ENCODE data around the gene EMC9. TPM values are rescaled to one million over a fixed set of nuclear protein-coding genes. Genes with fewer than 3 reads are reported as not detected.
A peak's percentile ranks its signal among the peaks of the same experiment; 100 is the strongest.

Gene EMC9
- polyA plus RNA-seq, 1 of the 3 experiments (the other 2 are of a cell fraction) = 19.3 TPM

GRCh38 chr14:24130717-24131548 is 10.5 kb downstream of the EMC9 start:
- peaks cover 0 to 13% of the 10 kb centered on the region in 2 experiments; a peak in 1 of 4 replicates for H3K4me1 ChIP-seq (ENCODE audit: control insufficient read depth in 1 of 2, insufficient read depth in 2 of 2, low read depth in 1 of 2, low read length in 1 of 2)
- no peak overlapping the region; a peak in 1 of 4 replicates for H3K27ac ChIP-seq (ENCODE audit: low read depth in 2 of 2, low read length in 1 of 2)
- H3K4me3 ChIP-seq (ENCODE audit: low read depth in 2 of 2, low read length in 1 of 2) = no peak overlapping the region
- TF ChIP-seq USF1 (IDR thresholded peaks at IDR 0.05; ENCODE audit: borderline replicate concordance, low read depth) = no peak
- CTCF ChIA-PET = interaction anchor here (1.5 to 1.6 kb wide), 2 partner anchors 20 to 72 kb away, joined by 3 to 6 read pairs; no protein-coding TSS in a partner anchor
- H3K9ac ChIP-seq = no peak overlapping the region
- no peak overlapping the region for H2AFZ ChIP-seq (ENCODE audit: low read depth)
- H3K9me2 ChIP-seq = no peaks in the 10 kb centered on the region
- peak; percentile 18 for DNase-seq
- H3K27me3 ChIP-seq (ENCODE audit: insufficient read depth) = no peaks in the 10 kb centered on the region
- peaks cover 9% of the 10 kb centered on the region for H3F3A ChIP-seq (replicated peaks; ENCODE audit: insufficient read depth)
- POLR2A ChIA-PET = interaction anchor here (0.7 to 2.3 kb wide), 2 partner anchors 15 to 16 kb away, joined by 3 to 6 read pairs; partner anchors contain the start of genes DCAF11 and NRL
- H3K36me3 ChIP-seq (replicated peaks in 1 of 2; ENCODE audit: control insufficient read depth in 1 of 2, insufficient read depth in 2 of 2, low read length in 1 of 2) = no peaks in the 10 kb centered on the region
- H4K20me1 ChIP-seq (ENCODE audit: insufficient read depth) = no peaks in the 10 kb centered on the region
- no peaks in the 10 kb centered on the region for H3K9me3 ChIP-seq
- H3K4me2 ChIP-seq = no peak overlapping the region
- no peaks in the 10 kb centered on the region for H3K79me2 ChIP-seq (ENCODE audit: insufficient read depth)
- WGBS (ENCODE audit: low lambda C conversion rate) = 53% methylated on average over 5 of the region's 7 CpGs

DNA sequence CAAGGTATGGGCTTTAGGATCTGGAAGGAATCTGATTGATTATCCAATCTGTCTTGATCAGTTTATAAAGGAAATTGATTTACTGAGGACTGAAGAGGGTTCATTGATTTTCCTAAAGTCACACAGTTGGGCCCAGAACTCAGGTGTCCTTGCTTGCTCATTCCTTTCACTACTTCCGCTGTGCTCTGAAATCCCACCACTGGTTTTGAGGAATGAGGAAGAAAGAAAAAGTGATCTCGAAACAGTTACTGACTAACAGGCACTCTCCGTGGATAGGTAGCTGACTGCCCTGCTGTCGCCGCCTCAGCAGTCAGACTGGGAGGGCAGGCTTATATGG is 11.0 kb downstream of the EMC9 start, which contains the start of gene FITM1:
Gene FITM1, plus strand, starts transcription at position 280 of the 337 bp plus-strand sequence. CDS start 905 bp downstream, outside the sequence.
- TF ChIP-seq RXRA (IDR thresholded peaks at IDR 0.05; ENCODE audit: borderline replicate concordance, low read depth) (no peak), JUND (IDR thresholded peaks at IDR 0.05) (no peak), GABPA (IDR thresholded peaks at IDR 0.05; ENCODE audit: low read depth) (no peak), FOXJ3 (CRISPR knock-in tag; IDR thresholded peaks at IDR 0.05) (no peak), YY1 (IDR thresholded peaks at IDR 0.05; ENCODE audit: low read depth) (no peak), POLR2AphosphoS5 (IDR thresholded peaks at IDR 0.05; ENCODE audit: low read depth, low read length) (no peak), TEAD4 (IDR thresholded peaks at IDR 0.05; ENCODE audit: borderline replicate concordance, insufficient read depth) (no peak), ZBTB33 (IDR thresholded peaks at IDR 0.05; ENCODE audit: borderline replicate concordance, low read depth) (no peak)
- no peak within 1 kb of the TSS for H3K9ac ChIP-seq
- H3K27me3 ChIP-seq (ENCODE audit: insufficient read depth) = no peaks in the 10 kb centered on the region
- no peak within 1 kb of the TSS for H3K4me2 ChIP-seq
- no peak within 1 kb of the TSS; a peak in 1 of 4 replicates for H3K27ac ChIP-seq (ENCODE audit: low read depth in 2 of 2, low read length in 1 of 2)
- H3F3A ChIP-seq (replicated peaks; ENCODE audit: insufficient read depth) = peaks cover 9% of the 10 kb centered on the region
- no peaks in the 10 kb centered on the region for H3K9me3 ChIP-seq
- H3K9me2 ChIP-seq = no peaks in the 10 kb centered on the region
- CTCF ChIA-PET = interaction anchor here (1.5 to 2.0 kb wide), 3 partner anchors 21 to 72 kb away, joined by 3 to 10 read pairs (median 6); no protein-coding TSS in a partner anchor
- H3K4me1 ChIP-seq (ENCODE audit: control insufficient read depth in 1 of 2, insufficient read depth in 2 of 2, low read depth in 1 of 2, low read length in 1 of 2) = peaks cover 0 to 10% of the 10 kb centered on the region in 2 experiments; a peak in 1 of 4 replicates
- H4K20me1 ChIP-seq (ENCODE audit: insufficient read depth) = no peaks in the 10 kb centered on the region
- POLR2A ChIA-PET = interaction anchor here (2.3 kb wide), 1 partner anchor 15 kb away, joined by 6 read pairs; the partner anchor contains the start of genes DCAF11 and NRL
- DNase-seq = no peak
- H3K4me3 ChIP-seq (ENCODE audit: low read depth in 2 of 2, low read length in 1 of 2) = no peak within 1 kb of the TSS
- H2AFZ ChIP-seq (ENCODE audit: low read depth) = no peak within 1 kb of the TSS
- no peaks in the 10 kb centered on the region for H3K79me2 ChIP-seq (ENCODE audit: insufficient read depth)
- H3K36me3 ChIP-seq (replicated peaks in 1 of 2; ENCODE audit: control insufficient read depth in 1 of 2, insufficient read depth in 2 of 2, low read length in 1 of 2) = no peaks in the 10 kb centered on the region
- WGBS (ENCODE audit: low lambda C conversion rate) = 92% methylated on average over 5 of the region's 5 CpGs
